Activated CD8-positive, alpha-beta T cell treated with anti-CD3 and anti-CD28 coated beads for 36 hours (primary cell): ENCODE measurements around the gene ADGRA3. TPM values are rescaled to one million over a fixed set of nuclear protein-coding genes. Genes with fewer than 3 reads are reported as not detected.
A peak's percentile ranks its signal among the peaks of the same experiment; 100 is the strongest.

ENCODE experiments used
- ATAC-seq: fragments of 200-7000 bp; cut with Tn5 transposase; one replicate; pipeline ENCODE4 v1.10.0; 2021; ENCODE audit warnings: mild to moderate bottlenecking, moderate library complexity
- CTCF ChIA-PET: fragments of 350-600 bp; sonication (Branson Sonifier 250); formaldehyde crosslinking; loops from one replicate; lab custom pipeline; 2021; ENCODE audit warnings: antibody characterized with exemption; lab: Charles Lee
- POLR2A ChIA-PET: fragments of 350-600 bp; sonication (Branson Sonifier 250); formaldehyde crosslinking; loops from one replicate; lab custom pipeline; 2021; ENCODE audit warnings: antibody characterized with exemption; lab: Charles Lee
- DNase-seq: peaks from one replicate; pipeline ENCODE4 v3.0.0-alpha.2; 2020
- H3K27ac Mint-ChIP-seq: one replicate; pipeline ENCODE4 v1.8.0; 2021; ENCODE audit warnings: mild to moderate bottlenecking, mixed read lengths
- H3K27me3 Mint-ChIP-seq: one replicate; pipeline ENCODE4 v1.8.0; 2021; ENCODE audit warnings: mixed read lengths
- H3K36me3 Mint-ChIP-seq: one replicate; pipeline ENCODE4 v1.8.0; 2021; ENCODE audit warnings: low read depth, mixed read lengths
- H3K4me1 Mint-ChIP-seq: one replicate; pipeline ENCODE4 v1.8.0; 2021; ENCODE audit warnings: low read depth, mixed read lengths
- H3K4me3 Mint-ChIP-seq: one replicate; pipeline ENCODE4 v1.8.0; 2021; ENCODE audit warnings: mild to moderate bottlenecking, moderate library complexity, mixed read lengths
- H3K9me3 Mint-ChIP-seq: one replicate; pipeline ENCODE4 v1.8.0; 2021; ENCODE audit warnings: mixed read lengths
- CTCF ChIP-seq: fragments of 200-600 bp; IDR thresholded peaks from one replicate; pipeline ENCODE4 v1.8.0; 2022; ENCODE audit warnings: antibody characterized with exemption, mild to moderate bottlenecking
- intact Hi-C: fragments of 100-400 bp; cut with micrococcal nuclease; formaldehyde crosslinking; loops from one replicate; pipeline ENCODE4 v1.10.0; 2022
- total RNA-seq, 2 experiments: library from RNA; stranded (reverse); gene quantifications; one replicate each; pipeline ENCODE4 v1.2.3, GENCODE V29; 2021

Gene ADGRA3
- total RNA-seq, 2 experiments from 2014 or later, result 12.9 to 13.2 TPM

GRCh38 chr4:22514481-22514880 lies 1.4 kb downstream of the ADGRA3 start:
- ATAC-seq, result no peak
- no peak for TF ChIP-seq CTCF
- peaks cover 16% of the 10 kb centered on the region for H3K4me1 Mint-ChIP-seq
- no peak for DNase-seq
- H3K27ac Mint-ChIP-seq, result peak overlapping the region; percentile 91
- peaks cover 9% of the 10 kb centered on the region for H3K27me3 Mint-ChIP-seq
- H3K36me3 Mint-ChIP-seq, result peaks cover 7% of the 10 kb centered on the region
- CTCF ChIA-PET, result no interaction called here
- peak overlapping the region; percentile 97 for H3K4me3 Mint-ChIP-seq
- no peaks in the 10 kb centered on the region for H3K9me3 Mint-ChIP-seq
- POLR2A ChIA-PET, result interaction anchor here (0.8 to 2.5 kb wide), 3 partner anchors 8 to 71 kb away, joined by 4 to 8 read pairs (median 6); no protein-coding TSS in a partner anchor
- intact Hi-C loops, result loop anchor here (2.0 kb wide), 1 partner anchor 14 kb away; no protein-coding TSS in a partner anchor

GRCh38 chr4:22514001-22514400 lies 1.9 kb downstream of the ADGRA3 start:
- intact Hi-C loops, result loop anchor here (2.0 kb wide), 1 partner anchor 13 kb away; no protein-coding TSS in a partner anchor
- no peak for ATAC-seq
- H3K4me3 Mint-ChIP-seq, result peak overlapping the region; percentile 97

GRCh38 chr4:22512306-22512705 lies 3.6 kb downstream of the ADGRA3 start:
- Mint-ChIP-seq H3K4me3 (no peak overlapping the region), H3K27me3 (peaks cover 9% of the 10 kb centered on the region), H3K4me1 (peaks cover 22% of the 10 kb centered on the region), H3K36me3 (peaks cover 7% of the 10 kb centered on the region), H3K27ac (no peak overlapping the region), H3K9me3 (no peaks in the 10 kb centered on the region)
- DNase-seq (no peak), ATAC-seq (no peak)
- POLR2A ChIA-PET, result no interaction called here
- CTCF ChIA-PET, result no interaction called here
- TF ChIP-seq CTCF, result no peak
- intact Hi-C loops, result no loop called here

More at GRCh38 chr4:22514001-22514400, 1.9 kb downstream of the ADGRA3 start:
- Mint-ChIP-seq H3K27ac (no peak overlapping the region), H3K27me3 (peaks cover 9% of the 10 kb centered on the region), H3K36me3 (peaks cover 7% of the 10 kb centered on the region), H3K9me3 (no peaks in the 10 kb centered on the region), H3K4me1 (peaks cover 16% of the 10 kb centered on the region)
- no peak for DNase-seq
- ChIA-PET POLR2A (no interaction called here), CTCF (interaction anchor here (1.1 kb wide), 1 partner anchor 103 kb away, joined by 3 read pairs; no protein-coding TSS in a partner anchor)
- TF ChIP-seq CTCF, result no peak

GRCh38 chr4:22510750-22511149 lies 5.1 kb downstream of the ADGRA3 start:
- no peak overlapping the region for H3K27ac Mint-ChIP-seq
- H3K27me3 Mint-ChIP-seq, result peaks cover 5% of the 10 kb centered on the region
- CTCF ChIA-PET, result no interaction called here
- DNase-seq, result no peak
- no peak overlapping the region for H3K4me3 Mint-ChIP-seq
- no peaks in the 10 kb centered on the region for H3K9me3 Mint-ChIP-seq
- H3K4me1 Mint-ChIP-seq, result peaks cover 26% of the 10 kb centered on the region
- no peak for TF ChIP-seq CTCF
- H3K36me3 Mint-ChIP-seq, result peaks cover 7% of the 10 kb centered on the region
- POLR2A ChIA-PET, result no interaction called here
- ATAC-seq, result no peak
- intact Hi-C loops, result no loop called here

GRCh38 chr4:22508376-22508775 lies 7.5 kb downstream of the ADGRA3 start:
- POLR2A ChIA-PET, result interaction anchor here (0.6 kb wide), 1 partner anchor 31 kb away, joined by 3 read pairs; no protein-coding TSS in a partner anchor
- no peaks in the 10 kb centered on the region for H3K27me3 Mint-ChIP-seq
- peaks cover 34% of the 10 kb centered on the region for H3K4me1 Mint-ChIP-seq
- CTCF ChIA-PET, result no interaction called here
- no peak overlapping the region for H3K4me3 Mint-ChIP-seq
- H3K9me3 Mint-ChIP-seq, result no peaks in the 10 kb centered on the region
- peaks cover 3% of the 10 kb centered on the region for H3K36me3 Mint-ChIP-seq
- no peak for DNase-seq
- intact Hi-C loops, result no loop called here
- ATAC-seq, result no peak
- no peak for TF ChIP-seq CTCF
- H3K27ac Mint-ChIP-seq, result no peak overlapping the region
